GM19043 (cell line): ENCODE results near the gene TUBGCP6.
"Not testable (repeated sequence)": the region's sequence is repeated elsewhere in the genome, so short reads cannot be mapped to it uniquely, and the experiment has no call there.

Experiments
- ATAC-seq: cut with Tn5 transposase; IDR thresholded peaks from one replicate; pipeline ENCODE4 v1.9.1; 2021; ENCODE audit warnings: low read depth; ENCODE audit not compliant: unreplicated experiment

The TUBGCP6 gene

GRCh38 chr22:50171965-50172421 is 72.8 kb downstream of the TUBGCP6 start:
- ATAC-seq, result no peak

- ATAC-seq, result no peak
Measured at GRCh38 chr22:50171319-50171964, 73.4 kb downstream of the TUBGCP6 start.

- no peak for ATAC-seq
Measured at GRCh38 chr22:50170453-50171318, 74.1 kb downstream of the TUBGCP6 start, which contains the start of gene PANX2. TSS of gene PANX2 (plus strand) at chr22:50170731. CDS start at chr22:50170731, 0 bp downstream.

GRCh38 chr22:50169774-50170341 is 75.0 kb downstream of the TUBGCP6 start:
- no peak for ATAC-seq

- no peak for ATAC-seq
Measured at GRCh38 chr22:50169181-50169759, 75.6 kb downstream of the TUBGCP6 start.

- not testable (repeated sequence) for ATAC-seq
Measured at GRCh38 chr22:50168490-50169180, 76.2 kb downstream of the TUBGCP6 start.

- no peak for ATAC-seq
Measured at GRCh38 chr22:50167689-50168489, 76.9 kb downstream of the TUBGCP6 start.
